IMR-90 (cell line): ENCODE measurements around the gene MEOX2.

Source experiments
- CEBPB ChIP-seq: IDR thresholded peaks from 2 replicates; pipeline ENCODE4 v1.6.1; 2012; ENCODE audit warnings: low read depth, low read length, improper control_type of control experiment
- CHD1 ChIP-seq: IDR thresholded peaks from 2 replicates; pipeline ENCODE4 v1.6.1; 2012; ENCODE audit warnings: low read depth, low read length, improper control_type of control experiment
- MAZ ChIP-seq: IDR thresholded peaks from 2 replicates; pipeline ENCODE4 v1.6.1; 2012; ENCODE audit warnings: low read depth, mild to moderate bottlenecking, low read length, improper control_type of control experiment, moderate library complexity, borderline replicate concordance
- MXI1 ChIP-seq: IDR thresholded peaks from 2 replicates; pipeline ENCODE4 v1.6.1; 2012; ENCODE audit warnings: low read depth, mild to moderate bottlenecking, low read length, moderate library complexity, borderline replicate concordance
- POLR2A ChIP-seq: IDR thresholded peaks from 2 replicates; pipeline ENCODE4 v1.6.1; 2012; ENCODE audit warnings: mild to moderate bottlenecking, low read depth, low read length
- RAD21 ChIP-seq: IDR thresholded peaks from 2 replicates; pipeline ENCODE4 v1.6.1; 2012; ENCODE audit warnings: low read length, improper control_type of control experiment
- RFX5 ChIP-seq: IDR thresholded peaks from 2 replicates; pipeline ENCODE4 v1.8.0; 2012; ENCODE audit warnings: low read depth, mild to moderate bottlenecking, low read length, moderate library complexity
- TF ChIP-seq, protein P1 (sequence below): conservative IDR thresholded peaks from 2 replicates; pipeline ENCODE4 v1.5.1; 2012; ENCODE audit warnings: mild to moderate bottlenecking, low read depth, low read length, improper control_type of control experiment
- TF ChIP-seq, protein P2 (sequence below): fragments of 150-350 bp; IDR thresholded peaks from 2 replicates; pipeline ENCODE4 v1.6.1; 2016; ENCODE audit warnings: low read depth, mild to moderate bottlenecking, low read length, moderate library complexity, borderline replicate concordance
- TF ChIP-seq, protein P3 (sequence below): fragments of 150-350 bp; IDR thresholded peaks from 2 replicates; pipeline ENCODE4 v1.6.1; 2017; ENCODE audit warnings: mild to moderate bottlenecking, antibody characterized with exemption, low read length, low read depth

DNA sequence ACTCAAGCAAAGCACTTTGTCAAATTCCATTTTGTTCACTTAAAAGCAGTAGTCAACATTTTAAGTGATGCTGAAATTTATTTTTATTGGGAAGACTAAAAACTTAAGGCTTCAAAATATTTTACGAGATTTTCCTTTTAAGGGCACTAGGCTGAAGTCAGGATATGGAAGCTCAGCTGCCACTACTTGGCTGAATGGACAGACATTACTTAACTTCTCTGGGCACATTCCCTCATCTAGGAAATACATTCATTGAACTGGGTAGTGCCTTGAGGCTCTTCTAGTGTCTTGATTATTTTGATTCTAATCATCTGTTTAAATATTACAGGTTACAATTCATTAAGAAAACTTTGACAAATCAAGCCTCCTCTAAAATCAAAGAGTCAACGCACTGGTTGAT, 11.1 kb downstream of the MEOX2 start:
- TF ChIP-seq CEBPB (no peak), POLR2A (no peak), MXI1 (no peak), MAZ (no peak), RFX5 (no peak), RAD21 (no peak), CHD1 (no peak)
- TF ChIP-seq, protein P1, sequence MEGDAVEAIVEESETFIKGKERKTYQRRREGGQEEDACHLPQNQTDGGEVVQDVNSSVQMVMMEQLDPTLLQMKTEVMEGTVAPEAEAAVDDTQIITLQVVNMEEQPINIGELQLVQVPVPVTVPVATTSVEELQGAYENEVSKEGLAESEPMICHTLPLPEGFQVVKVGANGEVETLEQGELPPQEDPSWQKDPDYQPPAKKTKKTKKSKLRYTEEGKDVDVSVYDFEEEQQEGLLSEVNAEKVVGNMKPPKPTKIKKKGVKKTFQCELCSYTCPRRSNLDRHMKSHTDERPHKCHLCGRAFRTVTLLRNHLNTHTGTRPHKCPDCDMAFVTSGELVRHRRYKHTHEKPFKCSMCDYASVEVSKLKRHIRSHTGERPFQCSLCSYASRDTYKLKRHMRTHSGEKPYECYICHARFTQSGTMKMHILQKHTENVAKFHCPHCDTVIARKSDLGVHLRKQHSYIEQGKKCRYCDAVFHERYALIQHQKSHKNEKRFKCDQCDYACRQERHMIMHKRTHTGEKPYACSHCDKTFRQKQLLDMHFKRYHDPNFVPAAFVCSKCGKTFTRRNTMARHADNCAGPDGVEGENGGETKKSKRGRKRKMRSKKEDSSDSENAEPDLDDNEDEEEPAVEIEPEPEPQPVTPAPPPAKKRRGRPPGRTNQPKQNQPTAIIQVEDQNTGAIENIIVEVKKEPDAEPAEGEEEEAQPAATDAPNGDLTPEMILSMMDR = no peak
- TF ChIP-seq, protein P2, sequence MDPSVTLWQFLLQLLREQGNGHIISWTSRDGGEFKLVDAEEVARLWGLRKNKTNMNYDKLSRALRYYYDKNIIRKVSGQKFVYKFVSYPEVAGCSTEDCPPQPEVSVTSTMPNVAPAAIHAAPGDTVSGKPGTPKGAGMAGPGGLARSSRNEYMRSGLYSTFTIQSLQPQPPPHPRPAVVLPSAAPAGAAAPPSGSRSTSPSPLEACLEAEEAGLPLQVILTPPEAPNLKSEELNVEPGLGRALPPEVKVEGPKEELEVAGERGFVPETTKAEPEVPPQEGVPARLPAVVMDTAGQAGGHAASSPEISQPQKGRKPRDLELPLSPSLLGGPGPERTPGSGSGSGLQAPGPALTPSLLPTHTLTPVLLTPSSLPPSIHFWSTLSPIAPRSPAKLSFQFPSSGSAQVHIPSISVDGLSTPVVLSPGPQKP = no peak
- TF ChIP-seq, protein P3, sequence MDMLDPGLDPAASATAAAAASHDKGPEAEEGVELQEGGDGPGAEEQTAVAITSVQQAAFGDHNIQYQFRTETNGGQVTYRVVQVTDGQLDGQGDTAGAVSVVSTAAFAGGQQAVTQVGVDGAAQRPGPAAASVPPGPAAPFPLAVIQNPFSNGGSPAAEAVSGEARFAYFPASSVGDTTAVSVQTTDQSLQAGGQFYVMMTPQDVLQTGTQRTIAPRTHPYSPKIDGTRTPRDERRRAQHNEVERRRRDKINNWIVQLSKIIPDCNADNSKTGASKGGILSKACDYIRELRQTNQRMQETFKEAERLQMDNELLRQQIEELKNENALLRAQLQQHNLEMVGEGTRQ = no peak
